Spleen (tissue), 11 donors: Measurements from ENCODE around the gene BOK. TPM values are rescaled to one million over a fixed set of nuclear protein-coding genes. Genes with fewer than 3 reads are reported as not detected.
A peak's percentile ranks its signal among the peaks of the same experiment; 100 is the strongest.

Experiments
- DNase-seq: peaks from one replicate; pipeline ENCODE4 v3.0.0-alpha.2; 2020
- H3K27ac ChIP-seq, 8 donors: fragments of 200-600 bp; sonication (generic) in 7 of 8; 1 replicate in 4 of 8; 2 replicates in 4 of 8; pipeline versions ENCODE4 v1.5.0 to v1.8.0; 2016 to 2021; ENCODE audit warnings: inconsistent platforms in 4 of 8, mild to moderate bottlenecking in 4 of 8, moderate library complexity in 1 of 8
- H3K27me3 ChIP-seq, 7 donors: fragments of 200-600 bp; sonication (generic) in 6 of 7; replicated peaks in 1 of 7; 1 replicate in 4 of 7; 2 replicates in 3 of 7; pipeline versions ENCODE4 v1.5.0 to v1.8.0; 2016 to 2021; ENCODE audit warnings: inconsistent platforms in 3 of 7, mild to moderate bottlenecking in 1 of 7
- H3K36me3 ChIP-seq, 6 donors: fragments of 200-600 bp; sonication (generic) in 5 of 6; 1 replicate in 4 of 6; 2 replicates in 2 of 6; pipeline versions ENCODE4 v1.5.0 to v1.8.0; 2016 to 2021; ENCODE audit warnings: inconsistent platforms in 2 of 6
- H3K4me1 ChIP-seq, 6 donors: fragments of 200-600 bp; sonication (generic) in 5 of 6; 1 replicate in 3 of 6; 2 replicates in 3 of 6; pipeline versions ENCODE4 v1.5.0 to v1.8.0; 2016 to 2021; ENCODE audit warnings: inconsistent platforms in 3 of 6
- H3K4me3 ChIP-seq, 8 donors: fragments of 200-600 bp; sonication (generic) in 7 of 8; 1 replicate in 4 of 8; 2 replicates in 4 of 8; pipeline versions ENCODE4 v1.5.0 to v1.8.0; 2016 to 2021; ENCODE audit warnings: inconsistent platforms in 4 of 8, mild to moderate bottlenecking in 4 of 8, moderate library complexity in 2 of 8
- H3K9me3 ChIP-seq, 8 donors: fragments of 200-600 bp; sonication (generic) in 7 of 8; 1 replicate in 4 of 8; 2 replicates in 4 of 8; pipeline versions ENCODE4 v1.5.0 to v1.8.0; 2016 to 2021; ENCODE audit warnings: inconsistent platforms in 4 of 8
- POLR2A ChIP-seq, 3 donors: fragments of 450-650 bp; IDR thresholded peaks; one replicate each; pipeline ENCODE4 v1.5.1; 2017; ENCODE audit warnings: antibody characterized with exemption in 3 of 3, mild to moderate bottlenecking in 1 of 3
- POLR2AphosphoS5 ChIP-seq, 3 donors: sonication (generic); formaldehyde crosslinking; IDR thresholded peaks; one replicate each; pipeline ENCODE4 v1.5.1; 2017; ENCODE audit warnings: antibody characterized with exemption in 3 of 3
- WGBS, 5 donors: extraction: QIAGEN DNeasy Blood & Tissue Kit in 3 of 5; methylation state at CpG; one replicate each; pipeline versions ENCODE4 v1.1.5 to v1.1.7; 2013 to 2018; 5-methylcytosine and 5-hydroxymethylcytosine counted together
- intact Hi-C: fragments of 100-400 bp; cut with DNase I; formaldehyde crosslinking; loops from one replicate; pipeline ENCODE4 v1.15.0; 2023; ENCODE audit warnings: low total_unique reads
- polyA plus RNA-seq, 3 donors: library from polyadenylated mRNA; stranded (reverse); fragments of 200-250 nt; gene quantifications; one replicate each; pipeline ENCODE4 v1.2.1, GENCODE V29; 2013
- total RNA-seq, 7 donors: library from RNA; depleted of rRNA in 3 of 7; stranded (reverse); fragments of >200 nt in 3 of 7; fragmentation: NEBNext Ultra II Directional in 4 of 7; extraction: Animal tissue kit (Norgen Biotek cat#: 25700) in 4 of 7; gene quantifications; one replicate each; pipeline versions ENCODE4 v1.1.0 to v1.2.1, GENCODE V29; 2016 to 2021
- TF ChIP-seq, protein P1 (sequence below), 11 experiments: fragments of 200-600 bp in 7 of 11; fragments of 450-650 bp in 4 of 11; sonication (generic) in 4 of 11; IDR thresholded peaks in 8 of 11; conservative IDR thresholded peaks in 3 of 11; 1 replicate in 7 of 11; 2 replicates in 4 of 11; pipeline versions ENCODE4 v1.4.0 to v1.8.0; 2016 to 2021; ENCODE audit warnings: antibody characterized with exemption in 11 of 11, inconsistent platforms in 4 of 11, mild to moderate bottlenecking in 1 of 11
- donor health status: healthy with polysubstance abuse.
- donor health status: DM: no; HTN: no; CAD: no; lungs with moderate emphysema.
- donor health status: DM: no; HTN: no; CAD: no.
- donor health status: Bipolar disorder and iron deficiency.
- donor health status: healthy.
- donor health status: DM: no; HTN: no; CAD: no.
- donor health status: DM: yes; HTN: yes; CAD: no.

BOK gene
- total and polyA plus RNA-seq, 10 donors = 3.0 to 19.4 (median 7.5) TPM

DNA sequence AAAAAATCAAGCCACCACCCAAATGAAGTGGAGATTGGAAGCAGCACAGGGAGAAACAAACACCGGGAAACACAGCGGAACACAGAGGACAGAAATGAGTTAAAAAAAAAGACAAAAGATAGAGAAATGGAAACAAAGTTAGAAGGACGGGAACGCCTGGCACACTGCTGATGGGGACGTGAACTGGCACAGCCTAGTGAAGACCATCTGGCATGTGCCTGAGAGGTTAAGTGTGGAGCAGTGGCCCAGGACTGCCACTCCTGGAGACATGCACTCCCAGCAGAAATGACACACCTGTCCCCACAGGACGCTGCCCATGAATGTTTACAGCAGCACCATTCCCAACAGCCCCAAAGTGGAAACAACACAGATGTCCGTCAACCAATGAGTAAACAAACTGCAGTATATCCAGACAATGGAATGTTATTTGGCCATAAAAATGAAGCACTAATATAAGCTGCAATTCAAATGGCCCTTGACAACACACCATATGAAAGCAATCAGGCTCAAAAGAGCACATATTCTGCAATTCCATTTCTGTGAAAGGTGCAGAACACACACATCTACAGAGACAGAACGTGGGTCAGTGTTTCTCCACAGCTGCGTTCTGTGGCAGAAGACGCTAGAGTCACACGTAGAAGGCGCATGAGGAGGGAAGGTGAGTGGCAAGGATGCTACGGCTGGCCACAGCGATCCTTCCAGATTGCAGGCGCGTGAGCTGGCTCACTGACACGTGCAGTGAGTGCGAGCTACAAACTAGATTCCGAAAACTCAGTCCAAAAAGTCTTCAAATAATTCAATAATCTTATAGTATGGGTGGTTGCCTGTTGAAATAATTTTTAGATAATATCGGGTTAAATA lies 53.8 kb downstream of the BOK start:
- Histone ChIP-seq H3K4me1 (peaks cover 4 to 49% (median 33%) of the 10 kb centered on the region in 6 donors), H3K27me3 (no peaks in the 10 kb centered on the region), H3K36me3 (peaks cover 0 to 24% (median 0%) of the 10 kb centered on the region in 6 donors), H3K9me3 (no peaks in the 10 kb centered on the region), H3K4me3 (no peak overlapping the region), H3K27ac (no peak overlapping the region)
- DNase-seq = no peak
- WGBS, 5 donors = 87 to 96% (median 94%) methylated on average over 20 of the region's 20 CpGs
- intact Hi-C loops = loop anchor here (5.0 kb wide), 1 partner anchor 255 kb away; the partner anchor contains the start of gene FARP2
- no peak for TF ChIP-seq POLR2A (IDR thresholded peaks at IDR 0.05)
- no peak for TF ChIP-seq POLR2AphosphoS5 (IDR thresholded peaks at IDR 0.05)
- TF ChIP-seq, protein P1, sequence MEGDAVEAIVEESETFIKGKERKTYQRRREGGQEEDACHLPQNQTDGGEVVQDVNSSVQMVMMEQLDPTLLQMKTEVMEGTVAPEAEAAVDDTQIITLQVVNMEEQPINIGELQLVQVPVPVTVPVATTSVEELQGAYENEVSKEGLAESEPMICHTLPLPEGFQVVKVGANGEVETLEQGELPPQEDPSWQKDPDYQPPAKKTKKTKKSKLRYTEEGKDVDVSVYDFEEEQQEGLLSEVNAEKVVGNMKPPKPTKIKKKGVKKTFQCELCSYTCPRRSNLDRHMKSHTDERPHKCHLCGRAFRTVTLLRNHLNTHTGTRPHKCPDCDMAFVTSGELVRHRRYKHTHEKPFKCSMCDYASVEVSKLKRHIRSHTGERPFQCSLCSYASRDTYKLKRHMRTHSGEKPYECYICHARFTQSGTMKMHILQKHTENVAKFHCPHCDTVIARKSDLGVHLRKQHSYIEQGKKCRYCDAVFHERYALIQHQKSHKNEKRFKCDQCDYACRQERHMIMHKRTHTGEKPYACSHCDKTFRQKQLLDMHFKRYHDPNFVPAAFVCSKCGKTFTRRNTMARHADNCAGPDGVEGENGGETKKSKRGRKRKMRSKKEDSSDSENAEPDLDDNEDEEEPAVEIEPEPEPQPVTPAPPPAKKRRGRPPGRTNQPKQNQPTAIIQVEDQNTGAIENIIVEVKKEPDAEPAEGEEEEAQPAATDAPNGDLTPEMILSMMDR (IDR thresholded peaks at IDR 0.05 in 8 of 11, conservative IDR thresholded peaks at IDR 0.05 in 3 of 11) = no peak

DNA sequence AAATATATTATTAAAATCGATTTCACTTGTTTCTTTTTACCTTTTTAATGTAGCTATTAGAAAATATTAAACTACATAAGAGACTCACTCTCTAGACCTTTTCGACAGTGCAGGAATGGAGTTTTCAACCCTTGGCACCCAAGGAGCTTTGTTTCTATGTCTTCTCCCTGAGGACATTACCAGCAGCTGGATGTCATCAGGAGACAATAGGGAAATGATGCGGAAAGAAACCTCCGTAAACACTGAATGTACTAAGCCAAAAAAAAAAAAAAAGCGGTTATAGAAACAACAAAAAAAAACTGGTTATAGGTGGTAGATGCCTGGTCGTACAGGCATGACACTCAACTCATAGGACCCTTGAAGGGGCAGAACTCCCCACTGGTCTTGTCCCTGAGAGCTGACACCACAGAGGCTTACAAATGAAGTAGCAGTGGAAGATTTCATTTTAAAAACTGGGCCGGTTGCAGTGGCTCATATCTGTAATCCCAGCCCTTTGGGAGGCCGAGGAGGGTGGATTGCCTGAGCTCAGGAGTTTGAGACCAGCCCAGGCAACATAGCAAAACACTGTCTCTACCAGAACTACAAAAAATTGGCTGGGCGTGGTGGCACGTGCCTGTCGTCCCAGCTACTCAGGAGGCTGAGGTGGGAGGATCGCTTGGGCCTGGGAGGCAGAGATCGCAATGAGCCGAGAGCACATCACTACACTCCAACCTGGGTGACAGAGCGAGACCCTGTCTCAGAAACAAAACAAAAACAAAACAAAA lies 54.7 kb downstream of the BOK start:
- no peaks in the 10 kb centered on the region for H3K27me3 ChIP-seq
- no peak overlapping the region for H3K4me3 ChIP-seq
- WGBS, 5 donors = 82 to 91% (median 87%) methylated on average over 15 of the region's 15 CpGs
- no peak for DNase-seq
- no peaks in the 10 kb centered on the region for H3K9me3 ChIP-seq
- H3K4me1 ChIP-seq = peaks cover 10 to 55% (median 41%) of the 10 kb centered on the region in 6 donors
- peak overlapping the region in 1 of 8 donors; percentile 9 for H3K27ac ChIP-seq
- intact Hi-C loops = loop anchor here (5.0 kb wide), 1 partner anchor 256 kb away; the partner anchor contains the start of gene FARP2
- TF ChIP-seq POLR2AphosphoS5 (IDR thresholded peaks at IDR 0.05) = no peak
- TF ChIP-seq, protein P1 (IDR thresholded peaks at IDR 0.05 in 8 of 11, conservative IDR thresholded peaks at IDR 0.05 in 3 of 11) = no peak
- no peak for TF ChIP-seq POLR2A (IDR thresholded peaks at IDR 0.05)
- peaks cover 0 to 18% (median 0%) of the 10 kb centered on the region in 6 donors for H3K36me3 ChIP-seq

DNA sequence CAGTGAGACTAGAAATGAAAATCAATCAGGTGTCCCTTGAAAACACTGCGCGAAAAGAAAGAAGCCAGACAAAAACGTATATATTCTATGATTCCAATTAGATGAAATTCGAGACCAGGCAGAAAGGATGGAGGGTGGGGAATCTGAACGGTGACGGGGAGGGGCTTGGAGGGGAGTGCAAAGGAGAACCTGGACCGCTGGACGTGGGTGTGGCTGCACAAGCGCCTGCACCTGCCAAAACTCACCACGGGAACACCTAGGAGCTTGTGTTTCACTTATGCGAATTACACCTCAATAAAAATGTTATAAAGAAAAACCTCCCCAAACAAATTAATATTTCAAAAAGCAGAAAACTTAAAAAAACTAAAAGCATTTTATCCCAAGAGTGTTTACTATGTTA lies 56.5 kb downstream of the BOK start:
- 86 to 95% (median 92%) methylated on average over 11 of the region's 11 CpGs for WGBS, 5 donors

More for the DNA sequence above, 56.5 kb downstream of the BOK start:
- no peak for DNase-seq
- H3K4me3 ChIP-seq = no peak overlapping the region
- intact Hi-C loops = no loop called here
- TF ChIP-seq, protein P1 (IDR thresholded peaks at IDR 0.05 in 8 of 11, conservative IDR thresholded peaks at IDR 0.05 in 3 of 11) = no peak
- TF ChIP-seq POLR2A (IDR thresholded peaks at IDR 0.05) = no peak
- no peak for TF ChIP-seq POLR2AphosphoS5 (IDR thresholded peaks at IDR 0.05)
- H3K9me3 ChIP-seq = no peaks in the 10 kb centered on the region
- no peak overlapping the region for H3K27ac ChIP-seq
- peaks cover 6 to 49% (median 31%) of the 10 kb centered on the region in 6 donors for H3K4me1 ChIP-seq
- H3K36me3 ChIP-seq = peaks cover 0 to 17% (median 0%) of the 10 kb centered on the region in 6 donors
- H3K27me3 ChIP-seq = no peaks in the 10 kb centered on the region
